Liver (tissue), 3 donors: Measurements from ENCODE around the gene IL18BP.

Experiments
- GABPA ChIP-seq, 2 donors: IDR thresholded peaks in 1 of 2; conservative IDR thresholded peaks in 1 of 2; 2 replicates each; pipeline ENCODE4 v1.6.1; 2016; ENCODE audit warnings: antibody characterized with exemption in 2 of 2, mild to moderate bottlenecking in 1 of 2, moderate library complexity in 1 of 2
- HNF4G ChIP-seq: IDR thresholded peaks from 2 replicates; pipeline ENCODE4 v1.6.1; 2016; ENCODE audit warnings: antibody characterized with exemption
- TAF1 ChIP-seq: conservative IDR thresholded peaks from 2 replicates; pipeline ENCODE4 v1.6.1; 2016; ENCODE audit warnings: antibody characterized with exemption, mild to moderate bottlenecking
- YY1 ChIP-seq: IDR thresholded peaks from 2 replicates; pipeline ENCODE4 v1.6.1; 2016; ENCODE audit warnings: antibody characterized with exemption, mild to moderate bottlenecking
- TF ChIP-seq, protein P1 (sequence below): fragments of 150-350 bp; IDR thresholded peaks from 2 replicates; pipeline ENCODE4 v1.5.1; 2017; ENCODE audit warnings: improper control_type of control experiment, low read depth, low read length; ENCODE audit not compliant: missing input control
- TF ChIP-seq, protein P2 (sequence below): IDR thresholded peaks from 2 replicates; pipeline ENCODE4 v1.6.1; 2016; ENCODE audit warnings: antibody characterized with exemption, mild to moderate bottlenecking
- donor health status: healthy.
- donor health status: healthy.

DNA sequence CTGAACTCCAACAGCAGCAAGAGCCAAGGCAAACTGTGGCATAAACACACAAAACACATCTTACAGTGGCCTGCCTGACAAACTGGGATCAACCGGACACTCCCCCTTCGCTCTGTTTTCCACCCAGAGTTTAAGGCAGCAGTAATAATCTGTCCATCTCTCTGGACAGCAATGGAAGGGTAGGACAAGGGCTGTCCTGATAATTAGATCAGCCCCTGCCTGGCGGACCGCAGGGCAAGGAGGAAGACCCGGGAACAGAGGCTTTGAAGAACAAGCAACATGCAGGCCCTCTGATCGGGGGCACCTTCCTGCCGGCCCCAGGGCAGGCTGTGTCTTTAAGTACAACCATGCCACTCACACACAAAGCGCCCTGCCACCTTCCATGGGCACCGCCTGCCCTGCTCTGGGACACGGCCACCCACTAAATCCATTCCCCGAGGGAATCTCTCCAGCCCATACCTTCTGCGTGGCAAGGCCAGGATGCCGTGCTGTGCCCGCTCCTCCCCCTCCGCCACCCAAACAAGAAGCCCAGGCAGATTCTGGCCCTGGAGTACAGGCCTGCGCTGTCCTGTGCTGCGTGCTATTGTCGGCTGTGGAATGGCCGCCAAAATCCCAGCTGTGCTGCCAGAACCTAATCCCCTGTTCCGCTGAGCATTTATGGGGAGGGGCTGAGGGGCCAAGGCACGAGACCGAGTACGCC lies 42.8 kb downstream of the IL18BP start:
- TF ChIP-seq YY1: peak; percentile 92
- TF ChIP-seq, protein P1, sequence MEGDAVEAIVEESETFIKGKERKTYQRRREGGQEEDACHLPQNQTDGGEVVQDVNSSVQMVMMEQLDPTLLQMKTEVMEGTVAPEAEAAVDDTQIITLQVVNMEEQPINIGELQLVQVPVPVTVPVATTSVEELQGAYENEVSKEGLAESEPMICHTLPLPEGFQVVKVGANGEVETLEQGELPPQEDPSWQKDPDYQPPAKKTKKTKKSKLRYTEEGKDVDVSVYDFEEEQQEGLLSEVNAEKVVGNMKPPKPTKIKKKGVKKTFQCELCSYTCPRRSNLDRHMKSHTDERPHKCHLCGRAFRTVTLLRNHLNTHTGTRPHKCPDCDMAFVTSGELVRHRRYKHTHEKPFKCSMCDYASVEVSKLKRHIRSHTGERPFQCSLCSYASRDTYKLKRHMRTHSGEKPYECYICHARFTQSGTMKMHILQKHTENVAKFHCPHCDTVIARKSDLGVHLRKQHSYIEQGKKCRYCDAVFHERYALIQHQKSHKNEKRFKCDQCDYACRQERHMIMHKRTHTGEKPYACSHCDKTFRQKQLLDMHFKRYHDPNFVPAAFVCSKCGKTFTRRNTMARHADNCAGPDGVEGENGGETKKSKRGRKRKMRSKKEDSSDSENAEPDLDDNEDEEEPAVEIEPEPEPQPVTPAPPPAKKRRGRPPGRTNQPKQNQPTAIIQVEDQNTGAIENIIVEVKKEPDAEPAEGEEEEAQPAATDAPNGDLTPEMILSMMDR: no peak
- TF ChIP-seq, protein P2, sequence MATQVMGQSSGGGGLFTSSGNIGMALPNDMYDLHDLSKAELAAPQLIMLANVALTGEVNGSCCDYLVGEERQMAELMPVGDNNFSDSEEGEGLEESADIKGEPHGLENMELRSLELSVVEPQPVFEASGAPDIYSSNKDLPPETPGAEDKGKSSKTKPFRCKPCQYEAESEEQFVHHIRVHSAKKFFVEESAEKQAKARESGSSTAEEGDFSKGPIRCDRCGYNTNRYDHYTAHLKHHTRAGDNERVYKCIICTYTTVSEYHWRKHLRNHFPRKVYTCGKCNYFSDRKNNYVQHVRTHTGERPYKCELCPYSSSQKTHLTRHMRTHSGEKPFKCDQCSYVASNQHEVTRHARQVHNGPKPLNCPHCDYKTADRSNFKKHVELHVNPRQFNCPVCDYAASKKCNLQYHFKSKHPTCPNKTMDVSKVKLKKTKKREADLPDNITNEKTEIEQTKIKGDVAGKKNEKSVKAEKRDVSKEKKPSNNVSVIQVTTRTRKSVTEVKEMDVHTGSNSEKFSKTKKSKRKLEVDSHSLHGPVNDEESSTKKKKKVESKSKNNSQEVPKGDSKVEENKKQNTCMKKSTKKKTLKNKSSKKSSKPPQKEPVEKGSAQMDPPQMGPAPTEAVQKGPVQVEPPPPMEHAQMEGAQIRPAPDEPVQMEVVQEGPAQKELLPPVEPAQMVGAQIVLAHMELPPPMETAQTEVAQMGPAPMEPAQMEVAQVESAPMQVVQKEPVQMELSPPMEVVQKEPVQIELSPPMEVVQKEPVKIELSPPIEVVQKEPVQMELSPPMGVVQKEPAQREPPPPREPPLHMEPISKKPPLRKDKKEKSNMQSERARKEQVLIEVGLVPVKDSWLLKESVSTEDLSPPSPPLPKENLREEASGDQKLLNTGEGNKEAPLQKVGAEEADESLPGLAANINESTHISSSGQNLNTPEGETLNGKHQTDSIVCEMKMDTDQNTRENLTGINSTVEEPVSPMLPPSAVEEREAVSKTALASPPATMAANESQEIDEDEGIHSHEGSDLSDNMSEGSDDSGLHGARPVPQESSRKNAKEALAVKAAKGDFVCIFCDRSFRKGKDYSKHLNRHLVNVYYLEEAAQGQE: no peak
- TF ChIP-seq TAF1: no peak
- TF ChIP-seq HNF4G: no peak
- no peak for TF ChIP-seq GABPA (IDR thresholded peaks at IDR 0.05 in 1 of 2, conservative IDR thresholded peaks at IDR 0.05 in 1 of 2)
